ENCODE results near the gene POLR2B. TPM values are rescaled to one million over a fixed set of nuclear protein-coding genes. Genes with fewer than 3 reads are reported as not detected.

POLR2B gene
- total RNA-seq, 1 experiment from 2014 or later = 115 TPM

- Mint-ChIP-seq H3K4me3 (ENCODE audit: unreplicated experiment) (no peak overlapping the region), H3K4me1 (ENCODE audit: low read depth, unreplicated experiment) (peaks cover 32% of the 10 kb centered on the region), H3K27ac (ENCODE audit: unreplicated experiment) (peak overlapping the region; percentile 29), H3K9me3 (ENCODE audit: unreplicated experiment) (no peaks in the 10 kb centered on the region), H3K27me3 (ENCODE audit: insufficient read depth, unreplicated experiment) (no peaks in the 10 kb centered on the region), H3K36me3 (ENCODE audit: insufficient read depth, unreplicated experiment) (peaks cover 6% of the 10 kb centered on the region)
- BruUV-seq (replicated peaks) = no TSS peak
- Histone ChIP-seq H3K36me3 (ENCODE audit: control insufficient read depth, insufficient read depth, low read length) (no peaks in the 10 kb centered on the region), H3K9me3 (no peaks in the 10 kb centered on the region), H3K4me1 (peaks cover 44% of the 10 kb centered on the region), H3K4me3 (ENCODE audit: low read depth, low read length) (no peak overlapping the region), H3K27me3 (replicated peaks; ENCODE audit: control insufficient read depth, insufficient read depth, low read length) (no peaks in the 10 kb centered on the region)
- ChIA-PET CTCF (interaction anchor here (1.0 kb wide), 1 partner anchor 13 kb away, joined by 3 read pairs; no protein-coding TSS in a partner anchor), POLR2A (no interaction called here)
- no peak for DNase-seq
- TF ChIP-seq CTCF (IDR thresholded peaks at IDR 0.05; ENCODE audit: insufficient read depth in 1 of 2, low read depth in 1 of 2, low read length in 1 of 2, severe bottlenecking in 1 of 2, unreplicated experiment in 1 of 2) = no peak
- intact Hi-C loops (cut with micrococcal nuclease; ENCODE audit: unreplicated experiment) = no loop called here
Measured at GRCh38 chr4:57074744-57075143, 96.0 kb downstream of the POLR2B start.

GRCh38 chr4:57075367-57075766 is 96.7 kb downstream of the POLR2B start:
- CTCF ChIA-PET = interaction anchor here (1.0 kb wide), 1 partner anchor 14 kb away, joined by 3 read pairs; no protein-coding TSS in a partner anchor
- no TSS peak for BruUV-seq (replicated peaks)

GRCh38 chr4:57076646-57077045 is 98.0 kb downstream of the POLR2B start:
- DNase-seq = no peak
- Mint-ChIP-seq H3K27me3 (ENCODE audit: insufficient read depth, unreplicated experiment) (no peaks in the 10 kb centered on the region), H3K4me3 (ENCODE audit: unreplicated experiment) (no peak overlapping the region), H3K4me1 (ENCODE audit: low read depth, unreplicated experiment) (peaks cover 42% of the 10 kb centered on the region), H3K36me3 (ENCODE audit: insufficient read depth, unreplicated experiment) (peaks cover 6% of the 10 kb centered on the region), H3K9me3 (ENCODE audit: unreplicated experiment) (no peaks in the 10 kb centered on the region), H3K27ac (ENCODE audit: unreplicated experiment) (no peak overlapping the region)
- intact Hi-C loops (cut with micrococcal nuclease; ENCODE audit: unreplicated experiment) = no loop called here
- no TSS peak for BruUV-seq (replicated peaks)
- no peak for TF ChIP-seq CTCF (IDR thresholded peaks at IDR 0.05; ENCODE audit: insufficient read depth in 1 of 2, low read depth in 1 of 2, low read length in 1 of 2, severe bottlenecking in 1 of 2, unreplicated experiment in 1 of 2)
- no peaks in the 10 kb centered on the region for H3K36me3 ChIP-seq (ENCODE audit: control insufficient read depth, insufficient read depth, low read length)
- POLR2A ChIA-PET = no interaction called here
- H3K27me3 ChIP-seq (replicated peaks; ENCODE audit: control insufficient read depth, insufficient read depth, low read length) = no peaks in the 10 kb centered on the region
- CTCF ChIA-PET = no interaction called here
- peaks cover 63% of the 10 kb centered on the region for H3K4me1 ChIP-seq
- no peaks in the 10 kb centered on the region for H3K9me3 ChIP-seq
- no peak overlapping the region for H3K4me3 ChIP-seq (ENCODE audit: low read depth, low read length)

More at GRCh38 chr4:57075367-57075766, 96.7 kb downstream of the POLR2B start:
- H3K27me3 ChIP-seq (replicated peaks; ENCODE audit: control insufficient read depth, insufficient read depth, low read length) = no peaks in the 10 kb centered on the region
- Mint-ChIP-seq H3K36me3 (ENCODE audit: insufficient read depth, unreplicated experiment) (peaks cover 6% of the 10 kb centered on the region), H3K4me1 (ENCODE audit: low read depth, unreplicated experiment) (peaks cover 38% of the 10 kb centered on the region), H3K27me3 (ENCODE audit: insufficient read depth, unreplicated experiment) (no peaks in the 10 kb centered on the region), H3K4me3 (ENCODE audit: unreplicated experiment) (no peak overlapping the region), H3K27ac (ENCODE audit: unreplicated experiment) (no peak overlapping the region), H3K9me3 (ENCODE audit: unreplicated experiment) (no peaks in the 10 kb centered on the region)
- no peak overlapping the region for H3K4me3 ChIP-seq (ENCODE audit: low read depth, low read length)
- H3K36me3 ChIP-seq (ENCODE audit: control insufficient read depth, insufficient read depth, low read length) = no peaks in the 10 kb centered on the region
- intact Hi-C loops (cut with micrococcal nuclease; ENCODE audit: unreplicated experiment) = no loop called here
- DNase-seq = no peak
- no peak for TF ChIP-seq CTCF (IDR thresholded peaks at IDR 0.05; ENCODE audit: insufficient read depth in 1 of 2, low read depth in 1 of 2, low read length in 1 of 2, severe bottlenecking in 1 of 2, unreplicated experiment in 1 of 2)
- H3K9me3 ChIP-seq = no peaks in the 10 kb centered on the region
- peaks cover 50% of the 10 kb centered on the region for H3K4me1 ChIP-seq
- POLR2A ChIA-PET = no interaction called here

Measured in Caco-2 (cell line).